NCI-H526 (cell line): Measurements from ENCODE around the gene RPS6KA3.
A peak's percentile ranks its signal among the peaks of the same experiment; 100 is the strongest.
"Not testable (repeated sequence)": the region's sequence is repeated elsewhere in the genome, so short reads cannot be mapped to it uniquely, and the experiment has no call there.

Experiments
- DNase-seq, 2 experiments: peaks; one replicate each; lab custom pipeline; 2025; lab: John Stamatoyannopoulos, UW

RPS6KA3 gene

GRCh38 chrX:20218836-20219505, 47.7 kb downstream of the RPS6KA3 start:
- no peak for DNase-seq

- DNase-seq: no peak
Observed at GRCh38 chrX:20217906-20218305, 48.8 kb downstream of the RPS6KA3 start.

DNA sequence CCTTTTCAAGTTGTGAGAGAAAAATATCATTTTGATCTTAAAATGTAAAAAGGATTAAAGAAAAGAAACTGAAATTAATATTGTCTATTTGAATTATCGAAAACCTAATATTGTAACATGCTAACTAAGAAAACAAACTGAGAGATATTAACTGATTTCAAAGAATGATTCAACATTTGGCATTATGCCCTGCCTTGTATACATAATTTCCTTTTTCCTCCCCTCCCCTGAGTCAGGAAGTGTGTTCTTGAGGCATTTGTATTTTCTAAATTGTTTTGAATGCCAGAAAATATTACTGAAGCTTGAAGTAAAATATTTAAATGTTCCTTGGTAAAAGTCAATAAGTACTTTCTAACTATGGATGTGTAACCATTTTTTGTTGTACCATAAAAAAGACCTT, 49.4 kb downstream of the RPS6KA3 start:
- DNase-seq: no peak

GRCh38 chrX:20215565-20215964, 51.1 kb downstream of the RPS6KA3 start:
- no peak for DNase-seq

DNA sequence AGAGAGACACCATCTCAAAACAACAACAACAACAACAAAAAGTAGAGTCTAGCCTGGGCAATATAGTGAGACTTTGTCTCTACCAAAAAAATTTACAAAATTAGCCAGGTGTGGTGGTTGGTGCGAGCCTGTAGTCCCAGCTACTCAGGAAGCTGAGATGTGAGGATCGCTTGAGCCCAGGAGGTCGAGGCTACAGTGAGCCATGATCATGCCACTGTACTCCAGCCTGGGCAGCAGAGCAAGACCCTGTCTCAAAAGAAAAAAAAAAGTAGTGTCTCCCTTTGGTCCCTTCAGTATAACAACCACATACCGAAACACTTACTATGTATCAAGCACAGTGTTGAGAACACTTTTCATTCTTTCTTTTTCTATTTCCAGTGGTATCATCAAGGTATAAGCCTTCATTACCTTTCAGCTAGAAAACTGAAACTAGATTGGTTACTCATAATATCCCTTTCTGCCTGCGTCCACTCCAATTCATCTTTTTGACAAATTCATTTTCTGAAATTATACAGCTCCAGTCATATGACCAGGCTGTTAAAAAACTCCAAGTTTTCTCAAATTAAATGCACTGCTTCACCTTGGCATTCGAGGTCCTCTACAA, 54.1 kb downstream of the RPS6KA3 start:
- no peak for DNase-seq

DNA sequence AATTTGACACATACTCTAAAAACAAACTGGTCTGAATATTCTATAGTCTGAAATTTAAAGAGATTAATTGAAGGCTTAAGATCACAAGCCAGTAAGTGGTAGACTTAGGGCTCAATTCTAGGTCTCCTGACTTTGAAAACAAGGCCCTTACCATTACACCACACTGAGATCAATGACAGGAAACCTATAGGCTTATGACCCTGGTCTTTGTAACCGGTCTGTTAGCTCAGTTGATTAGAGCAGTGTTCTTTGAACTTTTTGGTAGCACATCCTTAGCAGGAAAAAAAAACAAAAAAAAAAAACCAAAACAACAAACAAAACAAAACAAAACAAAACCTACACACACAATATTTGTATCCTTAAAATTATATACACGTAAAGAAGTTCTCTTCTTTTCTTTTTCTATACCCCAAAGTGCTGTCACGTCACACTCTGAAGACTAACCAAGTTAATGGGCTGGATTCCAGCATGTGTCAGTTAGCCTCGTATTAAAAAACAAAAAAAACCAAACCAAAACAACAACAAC, 55.4 kb downstream of the RPS6KA3 start:
- no peak for DNase-seq

- no peak for DNase-seq
Observed at GRCh38 chrX:20205927-20206708, 60.6 kb downstream of the RPS6KA3 start.

- no peak for DNase-seq
Observed at GRCh38 chrX:20204351-20204750, 62.4 kb downstream of the RPS6KA3 start.

DNA sequence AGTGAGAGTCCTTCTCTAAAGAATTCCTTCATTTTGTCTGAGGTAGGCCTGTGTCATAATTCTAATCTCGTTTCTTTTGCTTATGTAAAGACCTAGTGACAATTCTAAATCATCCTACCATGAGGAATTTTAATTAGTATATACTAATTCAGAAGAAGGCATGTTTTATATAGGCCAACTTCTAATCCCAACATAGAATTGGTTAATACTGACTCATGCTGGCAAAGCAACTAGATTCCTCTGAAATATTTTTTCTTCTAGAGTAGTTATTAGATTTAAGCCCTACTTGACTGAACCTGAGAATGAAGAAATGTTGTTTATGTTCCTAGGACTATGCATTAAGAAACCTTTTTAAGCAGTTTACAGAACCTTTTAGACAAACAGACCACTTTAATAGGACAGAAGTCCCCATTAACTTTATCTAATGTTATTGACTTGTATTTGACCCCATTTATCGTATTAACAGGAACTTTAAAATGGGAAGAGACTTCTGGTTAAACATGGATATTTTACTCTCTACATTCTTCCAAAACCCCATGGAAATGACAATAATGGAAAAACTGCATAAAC, 69.0 kb downstream of the RPS6KA3 start:
- no peak for DNase-seq

DNA sequence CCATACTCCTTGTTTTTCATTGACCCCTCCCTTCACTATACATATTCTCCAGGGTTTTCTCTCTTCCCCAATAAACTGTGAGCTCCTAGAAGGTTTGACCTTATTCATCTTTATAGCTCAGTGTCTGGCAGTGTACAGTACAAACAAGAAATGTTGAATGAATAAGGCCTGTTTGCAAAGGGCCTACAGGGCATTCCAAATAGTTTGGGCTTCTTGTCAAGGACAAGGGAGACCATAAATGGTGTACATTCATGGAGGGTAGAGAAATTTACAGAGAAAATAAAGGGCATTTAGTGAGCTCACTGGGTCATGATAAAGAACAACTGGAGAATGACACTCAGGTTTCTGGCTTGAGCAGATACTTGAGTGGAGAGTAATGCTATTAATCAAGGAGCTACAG, 77.5 kb downstream of the RPS6KA3 start:
- no peak for DNase-seq

GRCh38 chrX:20181598-20182329, 84.9 kb downstream of the RPS6KA3 start:
- DNase-seq: no peak

DNA sequence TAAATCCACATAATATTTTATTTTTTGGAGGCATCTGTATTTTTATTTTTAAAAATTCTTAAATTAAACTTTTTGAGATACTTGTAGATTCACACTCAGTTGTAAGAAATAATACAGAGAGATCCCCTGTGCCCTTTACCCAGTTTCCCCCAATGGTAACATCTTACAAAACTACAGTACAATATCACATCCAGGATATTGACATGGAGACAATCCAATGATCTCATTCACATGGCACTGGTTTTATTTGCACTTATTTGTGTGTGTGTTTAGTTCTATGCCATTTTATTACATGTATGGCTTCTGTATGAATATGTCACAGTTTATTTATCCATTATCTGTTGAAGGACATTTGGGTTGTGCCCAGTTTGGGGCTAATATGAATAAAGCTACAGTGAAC, 89.6 kb downstream of the RPS6KA3 start:
- no peak for DNase-seq

- no peak for DNase-seq
Observed at GRCh38 chrX:20173856-20174255, 92.9 kb downstream of the RPS6KA3 start.

DNA sequence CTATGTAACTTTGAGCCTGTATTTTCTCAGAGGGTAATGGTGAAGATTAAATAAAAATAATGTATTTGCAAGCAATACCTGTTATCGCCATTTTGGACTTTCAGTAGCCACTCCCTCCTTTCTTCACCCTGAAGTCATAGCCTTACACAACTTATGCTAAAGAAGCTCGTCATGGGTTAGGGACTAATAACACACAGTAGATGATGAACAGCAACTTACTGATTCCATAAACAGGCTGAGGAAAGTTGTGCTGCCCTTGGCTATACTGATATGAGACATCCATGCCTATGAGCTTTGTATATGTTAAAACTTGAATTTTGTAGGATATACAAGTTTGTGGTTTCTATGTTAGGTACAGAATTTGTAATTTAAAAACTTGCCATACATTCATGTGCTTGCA, 93.4 kb downstream of the RPS6KA3 start:
- no peak for DNase-seq

GRCh38 chrX:20171887-20172286, 94.8 kb downstream of the RPS6KA3 start:
- DNase-seq: no peak

GRCh38 chrX:20162516-20162915, 104.2 kb downstream of the RPS6KA3 start:
- not testable (repeated sequence) for DNase-seq

- DNase-seq: no peak
Observed at GRCh38 chrX:20159797-20160385, 106.8 kb downstream of the RPS6KA3 start.

GRCh38 chrX:20151689-20152088, 115.0 kb downstream of the RPS6KA3 start:
- DNase-seq: no peak

GRCh38 chrX:20149326-20149725, 117.4 kb downstream of the RPS6KA3 start:
- no peak for DNase-seq

DNA sequence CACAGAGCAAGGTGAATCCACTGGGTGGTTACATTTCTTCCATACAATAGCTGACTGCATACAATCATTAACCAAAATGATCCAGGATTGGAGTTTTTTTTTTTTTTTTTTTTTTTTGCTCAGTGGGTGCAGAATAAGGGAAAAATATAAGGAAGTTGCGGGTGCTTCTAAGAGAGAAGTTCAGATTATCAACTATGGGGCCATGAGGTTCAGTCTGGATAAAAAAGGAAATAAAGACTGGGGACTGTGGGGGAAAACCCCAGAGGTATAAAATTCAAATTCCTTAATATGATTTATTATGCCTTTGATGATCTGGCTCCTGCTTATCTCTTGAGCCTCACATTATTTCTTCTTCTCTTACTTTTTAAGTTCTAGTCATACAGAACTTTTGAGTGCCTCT, 119.1 kb downstream of the RPS6KA3 start:
- DNase-seq: no peak

GRCh38 chrX:20144491-20144890, 122.2 kb downstream of the RPS6KA3 start:
- DNase-seq: no peak

DNA sequence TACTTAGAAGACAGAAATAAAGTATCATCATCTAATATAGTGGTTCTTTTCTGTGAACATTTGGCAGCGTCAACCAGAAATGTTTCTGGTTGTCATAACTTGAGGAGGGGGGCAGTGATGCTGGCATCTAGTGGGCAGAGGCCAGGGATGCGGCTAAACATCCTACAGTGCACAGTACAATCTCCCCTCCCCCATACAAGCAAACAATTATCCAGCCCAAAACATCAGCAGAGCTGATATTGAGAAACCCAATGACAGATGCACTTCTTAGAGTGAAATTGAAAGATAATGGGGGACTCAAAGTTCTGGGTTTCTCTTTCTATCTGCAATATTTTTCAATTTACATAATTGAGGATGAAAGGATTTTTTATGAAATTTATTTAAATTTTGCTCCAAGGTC, 123.1 kb downstream of the RPS6KA3 start:
- peak in 1 of 2 experiments; percentile 8 for DNase-seq
